Measurements from ENCODE around the gene HIGD1B.

Gene HIGD1B

DNA sequence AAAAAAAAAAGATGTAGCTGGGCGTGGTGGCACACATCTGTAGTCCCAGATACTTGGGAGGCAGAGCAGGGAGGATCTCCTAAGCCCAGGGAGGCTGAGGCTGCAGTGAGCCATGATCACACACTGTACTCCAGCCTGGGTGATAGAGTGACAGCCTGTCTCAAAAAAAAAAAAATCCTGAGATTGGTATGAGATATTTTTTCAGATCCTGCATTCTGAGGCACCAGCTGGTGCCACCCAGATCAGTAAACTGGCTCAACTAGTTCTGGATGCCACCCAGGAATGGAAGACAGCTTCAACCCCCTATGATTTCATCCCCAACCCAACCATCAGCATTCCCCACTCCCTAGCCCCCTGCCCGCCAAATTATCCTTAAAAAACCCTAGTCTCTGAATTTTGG, 10.5 kb upstream of the HIGD1B start:
- DNase-seq (ENCODE audit: low read depth in 2 of 2): no peak

DNA sequence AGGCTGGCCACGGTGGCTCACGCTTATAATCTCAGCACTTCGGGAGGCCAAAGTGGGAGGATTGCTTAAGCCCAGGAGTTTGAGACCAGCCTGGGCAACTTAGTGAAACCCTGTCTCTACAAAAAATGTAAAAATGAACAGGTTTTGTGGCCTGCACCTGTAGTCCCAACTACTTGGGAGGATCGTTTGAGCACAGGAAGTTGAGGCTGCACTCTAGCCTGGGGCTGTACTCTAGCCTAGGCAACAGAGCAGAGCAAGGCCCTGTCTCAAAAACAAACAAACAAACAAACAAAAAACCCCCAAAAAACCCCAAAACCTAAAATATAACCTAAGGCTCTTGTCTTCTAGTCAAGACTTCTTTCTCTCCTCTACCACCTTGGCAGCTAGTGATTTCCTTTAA, 7.4 kb upstream of the HIGD1B start:
- DNase-seq (ENCODE audit: low read depth in 2 of 2): no peak

DNA sequence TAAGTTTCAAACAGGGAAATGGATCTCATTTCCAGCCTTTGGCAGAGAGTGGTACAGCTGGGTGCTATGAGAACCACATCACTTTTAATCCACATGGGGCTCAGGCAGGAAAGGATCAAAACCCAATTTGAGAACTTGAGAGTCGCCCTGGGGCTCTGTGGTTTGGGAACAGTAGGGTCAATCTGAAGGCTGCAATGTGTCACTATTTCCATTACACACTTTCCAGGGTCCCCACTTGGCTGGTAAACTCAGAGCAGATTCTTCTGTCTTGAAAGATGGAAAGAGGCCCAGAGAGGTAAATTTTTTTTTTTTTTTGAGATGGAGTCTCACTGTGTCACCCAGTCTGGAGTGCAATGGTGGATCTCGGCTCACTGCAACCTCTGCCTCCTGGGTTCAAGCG, 6.7 kb upstream of the HIGD1B start:
- no peak for DNase-seq (ENCODE audit: low read depth in 2 of 2)

DNA sequence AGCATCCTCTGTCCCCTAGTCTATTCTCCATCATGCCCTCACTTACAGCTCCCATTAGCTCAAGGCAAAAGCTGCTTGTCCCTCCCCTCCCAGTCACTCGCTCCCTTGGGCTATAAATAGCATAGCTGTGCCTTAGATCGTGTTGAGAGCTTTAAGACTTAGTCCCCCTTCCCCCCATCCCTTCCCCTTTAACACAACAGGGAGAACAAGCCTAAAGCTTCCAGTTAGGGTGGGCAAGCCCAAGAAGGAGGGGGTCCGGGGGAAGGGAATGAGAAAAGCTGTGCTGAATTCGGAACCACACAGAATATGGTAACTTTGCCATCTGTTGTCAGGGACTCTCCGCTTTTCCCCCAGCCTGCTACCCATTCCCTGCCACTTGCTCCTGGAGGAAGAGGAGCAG, 4.9 kb upstream of the HIGD1B start:
- no peak for DNase-seq (ENCODE audit: low read depth in 2 of 2)

DNA sequence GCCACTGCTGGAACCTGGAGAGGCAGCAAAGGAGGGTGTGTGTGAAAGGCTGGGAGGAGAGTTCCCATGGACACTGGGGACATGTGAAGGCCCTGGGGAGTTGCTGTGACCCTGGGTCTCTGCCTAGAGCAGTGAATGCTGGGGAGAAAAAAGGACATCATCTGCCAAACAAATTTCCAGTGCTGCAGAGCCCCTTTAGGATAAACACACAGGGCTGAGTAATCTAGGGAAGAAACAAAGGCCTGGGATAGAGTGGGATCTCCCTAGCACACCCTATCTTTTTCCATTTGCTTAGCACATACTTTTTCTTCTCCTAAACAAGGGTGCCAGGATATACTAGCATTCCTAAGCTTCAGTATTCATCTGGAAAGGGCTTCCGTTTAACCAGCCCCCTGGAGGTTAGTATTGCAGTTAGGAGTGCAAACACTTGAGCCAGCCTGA, 3.3 kb upstream of the HIGD1B start:
- DNase-seq (ENCODE audit: low read depth in 2 of 2): no peak

DNA sequence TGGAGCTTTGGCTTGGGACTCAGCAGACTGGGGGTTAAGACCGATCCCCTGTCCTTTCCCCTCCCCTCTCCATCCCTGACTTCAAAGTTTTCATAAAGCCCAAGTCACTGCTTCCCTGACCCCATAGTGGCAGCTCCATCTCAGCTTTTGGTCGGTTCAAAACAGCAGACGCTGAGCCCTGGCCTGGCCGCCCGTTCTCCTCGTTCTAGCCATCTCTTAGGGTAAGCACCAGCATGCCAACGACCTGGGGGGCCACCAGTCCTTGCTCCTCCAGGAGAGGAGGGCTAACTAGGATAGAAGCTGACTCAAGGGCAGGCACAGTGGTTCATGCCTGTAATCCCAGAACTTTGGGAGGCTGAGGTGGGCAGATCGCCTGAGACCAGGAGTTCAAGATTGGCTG, 1.5 kb upstream of the HIGD1B start:
- no peak for DNase-seq (ENCODE audit: low read depth in 2 of 2)

DNA sequence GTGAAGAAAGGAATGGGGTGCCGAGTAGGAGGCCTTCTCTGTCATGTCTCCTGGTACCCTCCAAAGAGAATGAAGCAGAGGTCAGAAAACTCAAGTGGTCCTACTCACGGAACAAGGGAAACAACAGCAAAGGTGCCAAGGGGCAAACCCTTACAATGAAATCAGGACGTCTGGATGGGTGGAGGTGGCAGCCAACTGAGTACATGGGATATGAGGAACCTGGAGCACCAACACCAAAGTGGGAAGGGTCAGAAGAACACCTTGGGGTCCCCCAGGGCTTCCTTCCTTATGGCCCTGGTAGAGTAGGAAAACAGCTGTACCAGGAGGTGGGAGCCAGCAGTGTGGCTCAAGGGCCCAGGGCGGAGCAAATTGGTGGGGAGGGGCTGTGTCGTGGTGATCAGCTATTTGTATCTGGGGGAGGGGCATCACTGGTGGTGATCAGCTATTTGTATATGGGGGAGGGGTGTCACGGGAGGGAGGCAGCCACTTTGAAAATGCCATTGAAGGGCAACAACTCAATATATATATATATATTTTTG, 643 bp downstream of the HIGD1B start:
- DNase-seq (ENCODE audit: low read depth in 2 of 2): no peak

DNA sequence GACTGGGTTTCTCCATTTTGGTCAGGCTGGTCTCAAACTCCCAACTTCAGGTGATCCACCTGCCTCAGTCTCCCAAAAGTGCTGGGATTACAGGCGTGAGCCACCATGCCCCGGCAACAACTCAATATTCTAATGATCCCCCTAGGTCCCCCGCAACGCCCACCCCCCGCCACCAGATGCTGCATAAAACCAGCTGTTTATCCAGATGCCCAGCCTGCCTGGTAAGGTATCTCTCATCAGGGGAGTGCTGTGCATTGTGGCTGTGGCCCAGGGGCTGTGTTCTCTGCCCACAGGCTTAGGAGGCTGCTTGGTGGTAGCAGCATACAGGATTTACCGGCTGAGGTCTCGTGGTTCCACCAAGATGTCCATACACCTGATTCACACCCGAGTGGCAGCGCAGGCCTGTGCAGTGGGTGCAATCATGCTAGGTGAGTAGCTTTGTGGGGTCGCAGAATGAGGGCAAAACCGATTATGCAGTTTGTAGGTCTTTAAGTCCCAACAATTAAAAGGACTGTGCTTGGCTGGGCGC, 1.3 kb downstream of the HIGD1B start:
- DNase-seq (ENCODE audit: low read depth in 2 of 2): no peak

DNA sequence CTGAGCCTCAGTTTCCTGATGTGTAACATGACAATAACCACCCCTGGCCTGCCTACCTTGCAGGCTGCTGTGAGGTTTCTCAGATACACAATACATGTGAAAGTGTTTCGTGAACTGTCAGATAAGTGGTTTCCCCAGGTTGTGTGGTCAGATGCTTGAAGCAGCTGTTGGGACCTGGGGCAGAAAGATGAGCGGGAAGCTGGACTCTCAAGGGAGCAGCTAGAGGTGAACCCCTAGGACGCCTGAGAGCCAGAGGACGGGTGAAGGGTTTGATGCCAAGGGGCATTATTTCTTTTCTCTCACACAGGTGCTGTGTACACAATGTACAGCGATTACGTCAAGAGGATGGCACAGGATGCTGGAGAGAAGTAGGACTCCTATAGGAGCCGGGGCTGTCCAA, 2.3 kb downstream of the HIGD1B start:
- DNase-seq (ENCODE audit: low read depth in 2 of 2): no peak

DNA sequence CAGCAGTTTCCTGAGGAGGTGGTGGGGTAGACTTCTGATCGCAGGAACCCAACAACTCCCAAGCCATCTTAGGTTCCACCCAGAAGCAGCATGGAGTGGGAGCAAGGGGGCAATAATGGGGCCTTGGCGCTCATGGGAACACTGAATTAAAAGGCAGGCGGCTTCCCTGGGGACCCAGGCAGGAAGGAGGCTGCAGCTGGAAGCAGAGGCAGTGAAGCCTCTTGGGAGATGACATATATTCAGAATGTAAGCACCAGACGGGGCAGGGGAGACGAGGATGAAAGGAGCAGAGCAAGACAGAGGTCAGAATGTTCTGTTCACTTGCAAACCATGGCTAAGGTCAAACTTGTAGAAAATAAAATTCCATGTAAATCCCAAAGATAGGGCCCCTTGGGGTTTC, 2.9 kb downstream of the HIGD1B start:
- no peak for DNase-seq (ENCODE audit: low read depth in 2 of 2)

DNA sequence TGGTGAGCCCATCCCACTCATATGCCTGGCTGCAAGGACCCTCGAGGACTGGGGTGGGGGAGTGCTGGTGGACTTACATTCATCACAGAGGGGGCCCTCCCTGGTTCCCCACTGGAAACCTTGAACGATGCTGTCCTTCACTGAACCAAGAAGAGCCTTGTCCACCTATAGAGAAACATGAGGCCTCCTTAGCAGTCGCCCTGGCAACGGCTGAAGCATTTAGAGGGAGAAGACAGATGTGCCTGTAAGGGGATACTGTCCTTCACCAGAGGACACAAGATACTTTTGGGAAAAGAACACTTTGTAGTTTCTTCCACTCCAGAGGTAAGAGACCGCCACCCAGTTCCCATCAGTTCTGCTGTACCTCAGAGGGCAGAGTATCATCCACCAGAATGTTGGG, 6.5 kb downstream of the HIGD1B start:
- DNase-seq (ENCODE audit: low read depth in 2 of 2): no peak

DNA sequence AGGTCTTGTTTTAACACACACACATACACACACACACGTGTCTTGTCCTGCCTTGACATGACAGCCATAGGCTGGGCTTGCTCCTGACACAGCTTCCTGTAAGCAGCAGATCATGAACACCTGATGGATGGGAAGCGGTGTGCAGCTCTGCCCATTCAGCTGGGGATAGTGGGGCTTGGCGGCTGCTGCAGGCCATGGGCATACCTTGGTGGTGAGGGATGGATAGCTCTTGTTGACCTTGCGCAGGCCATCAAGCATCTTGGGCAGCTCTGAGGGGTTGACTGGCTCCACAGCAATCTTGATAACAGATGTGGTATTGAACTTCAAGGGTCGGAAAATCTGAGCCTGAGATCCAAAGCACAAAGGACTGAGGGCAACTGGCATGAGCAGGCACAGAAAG, 12.0 kb downstream of the HIGD1B start:
- DNase-seq (ENCODE audit: low read depth in 2 of 2): no peak

DNA sequence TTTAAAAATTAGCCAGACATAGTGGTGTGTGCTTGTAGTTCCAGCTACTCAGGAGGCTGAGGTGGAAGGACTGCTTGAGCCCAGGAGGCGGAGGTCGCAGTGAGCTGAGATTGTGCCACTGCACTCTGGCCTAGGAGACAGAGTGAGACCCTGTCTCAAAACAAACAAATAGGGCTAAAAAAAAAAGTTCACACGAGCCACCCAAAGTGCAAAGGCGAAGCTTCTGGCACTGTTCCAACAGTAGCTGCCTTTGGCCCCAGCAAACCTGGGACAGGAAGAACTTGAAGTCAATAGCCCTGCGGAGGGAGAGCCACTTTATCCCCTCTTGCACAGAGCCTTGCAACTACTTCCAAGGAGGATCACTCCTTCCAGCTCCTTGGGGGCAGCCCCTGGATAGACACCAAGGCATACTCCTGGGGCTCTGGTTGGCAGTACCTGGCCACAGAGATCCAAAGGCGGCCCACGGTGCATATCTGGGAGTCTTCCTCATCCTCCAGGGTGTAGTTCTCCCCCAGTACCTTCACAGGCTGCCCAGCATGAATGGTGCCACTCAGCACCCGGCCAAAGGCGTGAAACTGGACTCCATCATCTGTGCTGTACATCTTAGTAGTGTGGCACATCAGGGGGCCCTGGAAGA, 14.7 kb downstream of the HIGD1B start:
- no peak for DNase-seq (ENCODE audit: low read depth in 2 of 2)

DNA sequence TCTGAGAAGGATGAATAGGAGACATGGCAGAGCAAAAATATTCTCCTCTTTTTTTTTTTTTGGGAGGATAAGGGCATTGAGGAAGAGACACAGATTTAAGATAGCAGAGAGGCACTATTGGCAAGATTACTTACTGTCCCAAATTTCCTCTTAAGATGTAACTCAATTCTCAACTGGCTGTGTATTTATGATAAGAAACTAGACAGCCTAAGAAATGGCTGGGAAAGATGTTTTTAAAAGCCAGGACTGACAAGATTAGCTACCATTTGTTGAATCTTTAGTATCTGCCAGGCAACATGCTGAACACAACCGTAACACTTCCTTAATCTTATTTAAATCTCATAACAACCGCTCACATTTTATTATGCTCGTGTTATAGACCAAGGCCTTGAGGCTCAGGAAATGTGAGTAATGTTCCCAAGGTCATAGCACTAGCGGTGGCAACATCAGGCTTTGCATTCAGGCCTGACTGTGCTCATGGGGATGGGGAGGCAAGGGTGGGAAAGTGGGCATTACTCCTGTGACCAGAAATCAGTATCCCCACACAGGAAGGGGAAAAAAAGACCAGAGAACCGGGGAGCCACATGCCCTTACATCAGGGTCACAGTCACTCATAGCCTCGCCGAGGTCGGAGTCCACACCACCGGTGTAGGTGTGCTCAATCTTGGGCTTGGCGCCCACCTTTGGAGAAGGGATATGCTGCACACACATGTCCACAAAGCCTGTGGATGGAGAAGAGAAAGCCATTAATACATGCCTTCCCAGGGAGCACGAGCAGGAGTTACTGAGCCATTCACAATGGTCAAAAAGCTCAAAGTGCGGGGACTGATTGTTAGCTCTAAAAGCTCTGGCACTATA, 15.6 kb downstream of the HIGD1B start:
- no peak for DNase-seq (ENCODE audit: low read depth in 2 of 2)

DNA sequence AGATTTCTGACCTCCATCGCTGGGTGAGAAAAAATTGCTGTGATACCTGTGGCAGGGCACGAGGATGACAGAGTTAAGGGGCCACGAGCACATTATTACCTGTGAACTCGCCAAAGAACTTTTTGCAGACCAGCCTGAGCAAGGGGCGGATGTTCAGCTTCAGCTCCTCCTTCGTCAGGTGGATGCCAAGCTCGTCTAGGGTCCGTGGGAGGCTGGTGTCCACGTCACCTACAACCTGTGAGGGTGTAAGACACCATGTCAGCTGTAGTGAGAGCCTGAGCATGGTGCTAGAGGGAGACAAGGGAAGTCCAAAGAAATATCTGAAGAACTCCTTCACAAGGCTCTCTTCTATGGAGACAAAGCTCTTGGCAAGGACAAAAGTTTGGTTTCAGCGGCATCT, 17.1 kb downstream of the HIGD1B start:
- DNase-seq (ENCODE audit: low read depth in 2 of 2): no peak

DNA sequence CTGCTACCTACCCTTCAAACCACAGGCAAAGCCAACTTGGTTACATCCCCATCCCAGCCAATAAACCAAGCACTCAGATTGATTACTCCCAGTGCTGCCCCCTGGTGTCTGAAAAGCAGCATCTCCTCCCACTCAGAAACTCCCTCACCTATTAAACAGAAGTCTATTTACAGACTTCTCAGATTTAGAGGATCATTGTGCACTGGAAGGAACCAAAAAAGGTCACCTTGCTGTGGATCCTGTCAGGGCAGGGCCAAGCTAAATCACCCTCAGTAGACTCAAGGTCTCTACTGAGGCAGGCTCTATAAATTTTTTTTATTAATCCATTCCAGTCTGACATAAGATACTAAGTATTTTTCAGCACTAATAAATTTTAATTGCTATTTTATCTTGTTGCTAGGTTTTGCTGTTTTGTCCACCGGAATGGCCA, 17.6 kb downstream of the HIGD1B start:
- peak; percentile 36 to 63 for DNase-seq (ENCODE audit: low read depth in 2 of 2)

DNA sequence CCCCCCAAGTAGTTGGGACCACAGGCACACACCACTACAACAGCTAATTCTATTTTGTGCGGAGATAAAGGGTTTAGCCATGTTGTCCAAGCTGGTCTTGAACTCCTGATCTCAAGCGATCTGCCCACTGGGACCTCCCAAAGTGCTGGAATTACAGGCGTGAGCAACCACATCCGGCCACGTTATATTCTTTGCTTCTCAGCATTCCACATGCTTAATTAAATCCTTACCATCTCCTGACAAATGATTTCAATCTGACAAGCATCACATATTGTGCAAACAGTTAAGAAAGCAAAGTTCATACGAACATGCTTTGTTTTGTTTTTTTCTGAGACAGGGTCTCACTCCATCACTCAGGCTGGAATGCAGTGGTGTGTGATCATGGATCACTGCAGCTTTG, 18.2 kb downstream of the HIGD1B start:
- no peak for DNase-seq (ENCODE audit: low read depth in 2 of 2)

DNA sequence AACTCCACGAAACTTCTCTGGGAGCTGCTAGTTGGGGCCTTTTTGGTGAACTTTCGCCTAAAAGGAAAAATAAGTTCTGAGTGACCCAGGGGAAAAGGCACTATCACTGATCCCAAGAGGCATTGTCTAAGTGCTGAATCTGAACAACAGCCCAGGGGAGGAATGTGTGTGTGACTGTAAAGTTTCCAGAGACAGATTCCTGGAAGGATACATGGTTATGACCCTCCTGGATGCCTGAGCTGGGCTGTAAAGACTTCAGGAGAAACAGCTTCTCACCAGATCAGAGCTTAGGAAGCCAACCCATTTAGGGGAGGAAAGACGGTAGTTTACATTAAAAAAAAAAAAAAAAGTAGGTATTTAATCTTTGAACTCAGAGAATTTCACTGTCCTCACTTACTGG, 20.2 kb downstream of the HIGD1B start:
- no peak for DNase-seq (ENCODE audit: low read depth in 2 of 2)

DNA sequence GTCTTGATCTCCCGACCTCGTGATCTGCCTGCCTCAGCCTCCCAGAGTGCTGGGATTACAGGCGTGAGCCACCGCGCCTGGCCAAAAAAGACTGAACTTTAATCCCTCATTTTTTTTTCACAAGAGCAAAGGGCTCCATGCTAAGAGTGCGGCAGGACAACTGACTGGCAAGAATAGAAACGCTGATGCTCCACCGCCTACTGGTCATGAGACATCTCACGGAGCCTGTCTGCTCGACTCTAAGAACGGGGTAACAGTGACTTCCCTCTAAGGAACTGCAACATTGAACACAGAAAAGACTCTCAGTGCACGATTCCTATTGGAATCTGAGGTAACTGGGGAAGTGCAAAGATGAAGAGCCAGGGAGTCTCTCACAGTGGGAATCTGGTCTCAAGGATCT, 23.9 kb downstream of the HIGD1B start:
- no peak for DNase-seq (ENCODE audit: low read depth in 2 of 2)

DNA sequence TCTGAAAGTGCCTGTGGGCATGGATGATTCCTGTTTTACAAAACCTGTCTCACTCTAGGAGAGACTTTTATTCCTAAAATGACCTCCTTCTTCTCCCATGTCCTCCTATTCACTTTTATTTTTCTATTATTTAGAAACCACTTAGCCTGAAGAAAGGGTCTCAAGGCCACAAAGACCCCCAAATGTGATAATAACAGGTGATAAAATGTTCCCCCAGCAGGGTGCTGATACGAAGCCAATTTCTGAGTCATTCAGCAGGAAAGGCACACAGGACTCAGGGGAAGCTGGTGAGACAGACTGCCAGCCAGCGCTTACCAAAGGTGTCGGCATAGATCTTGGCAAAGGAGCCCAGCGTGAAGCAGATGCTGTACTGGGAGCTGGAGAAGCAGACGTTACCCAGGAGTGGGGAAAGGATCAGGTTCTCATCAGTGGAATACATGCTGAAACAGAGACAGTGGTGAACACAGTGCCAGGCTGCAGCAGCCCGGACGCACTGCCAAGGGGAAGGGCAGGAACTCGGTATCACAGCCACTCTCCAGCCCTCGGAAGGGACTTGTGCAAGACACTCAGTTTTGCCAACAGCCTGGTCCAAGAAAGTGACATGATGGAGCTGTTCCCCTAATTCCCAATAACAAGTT, 24.6 kb downstream of the HIGD1B start:
- DNase-seq (ENCODE audit: low read depth in 2 of 2): no peak

DNA sequence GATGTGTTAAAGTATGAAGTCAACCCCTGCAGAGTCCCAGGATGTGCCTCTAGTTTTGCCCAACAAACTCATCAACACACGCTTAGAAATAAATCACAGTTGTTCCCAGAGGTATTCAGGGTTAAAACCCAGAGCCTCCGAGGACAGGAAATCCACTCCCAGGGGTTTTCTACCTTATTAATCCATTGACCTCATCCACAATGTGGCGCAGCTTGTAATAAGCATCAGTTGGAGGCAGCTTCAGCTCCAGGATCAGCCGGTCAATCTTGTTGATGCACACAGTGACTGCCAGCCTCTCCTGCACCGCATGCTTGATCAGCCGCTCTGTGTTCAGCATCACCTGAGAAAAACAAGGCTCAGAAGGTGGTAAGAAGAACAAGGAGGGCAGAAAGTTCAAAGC, 28.1 kb downstream of the HIGD1B start:
- DNase-seq (ENCODE audit: low read depth in 2 of 2): no peak

DNA sequence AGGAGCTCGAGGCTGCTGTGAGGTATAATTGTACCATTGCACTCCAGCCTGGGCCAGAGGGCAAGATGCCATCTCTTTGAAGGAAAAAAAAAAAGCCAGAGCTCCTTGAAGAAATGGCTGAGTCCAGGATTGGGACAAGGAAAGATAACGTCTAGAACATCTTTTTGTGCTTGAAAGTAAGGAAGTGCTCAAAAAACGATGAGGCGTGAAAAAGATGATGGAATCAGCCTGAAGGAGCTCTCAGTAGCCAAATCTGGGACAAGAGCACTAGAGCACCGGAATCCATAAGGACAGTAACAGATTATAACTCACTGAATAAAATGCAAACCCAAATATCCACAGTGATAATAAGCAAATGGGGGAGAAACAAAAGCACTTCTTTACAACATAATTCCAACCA, 29.4 kb downstream of the HIGD1B start:
- DNase-seq (ENCODE audit: low read depth in 2 of 2): no peak
